MM.1S (cell line): ENCODE data around the gene ERCC5.

Experiments used
- CTCF ChIP-seq: fragments of 300-600 bp; sonication (generic); IDR thresholded peaks from 2 replicates; pipeline ENCODE4 v1.5.1; 2016; ENCODE audit warnings: antibody characterized with exemption, low read length, mixed read lengths
- EZH2 ChIP-seq: fragments of 300-600 bp; sonication (generic); optimal IDR thresholded peaks from 2 replicates; pipeline ENCODE3; 2017; ENCODE audit warnings: low read depth, mild to moderate bottlenecking, antibody characterized with exemption, low read length, mixed read lengths
- EZH2phosphoT487 ChIP-seq: fragments of 300-600 bp; sonication (generic); IDR thresholded peaks from 2 replicates; pipeline ENCODE4 v1.6.1; 2018; ENCODE audit warnings: antibody characterized with exemption, low read length

GRCh38 chr13:102817907-102818306 is 27.9 kb upstream of the ERCC5 start:
- TF ChIP-seq CTCF (no peak), EZH2 (no peak), EZH2phosphoT487 (no peak)
